TTC549 (cell line): ENCODE measurements around the gene SLC39A13.

Experiments used
- FAIRE-seq: peaks from 2 replicates; lab custom pipeline; 2012; peaks lifted over from hg19 to GRCh38; lab: Jason Lieb, UNC

The SLC39A13 gene

DNA sequence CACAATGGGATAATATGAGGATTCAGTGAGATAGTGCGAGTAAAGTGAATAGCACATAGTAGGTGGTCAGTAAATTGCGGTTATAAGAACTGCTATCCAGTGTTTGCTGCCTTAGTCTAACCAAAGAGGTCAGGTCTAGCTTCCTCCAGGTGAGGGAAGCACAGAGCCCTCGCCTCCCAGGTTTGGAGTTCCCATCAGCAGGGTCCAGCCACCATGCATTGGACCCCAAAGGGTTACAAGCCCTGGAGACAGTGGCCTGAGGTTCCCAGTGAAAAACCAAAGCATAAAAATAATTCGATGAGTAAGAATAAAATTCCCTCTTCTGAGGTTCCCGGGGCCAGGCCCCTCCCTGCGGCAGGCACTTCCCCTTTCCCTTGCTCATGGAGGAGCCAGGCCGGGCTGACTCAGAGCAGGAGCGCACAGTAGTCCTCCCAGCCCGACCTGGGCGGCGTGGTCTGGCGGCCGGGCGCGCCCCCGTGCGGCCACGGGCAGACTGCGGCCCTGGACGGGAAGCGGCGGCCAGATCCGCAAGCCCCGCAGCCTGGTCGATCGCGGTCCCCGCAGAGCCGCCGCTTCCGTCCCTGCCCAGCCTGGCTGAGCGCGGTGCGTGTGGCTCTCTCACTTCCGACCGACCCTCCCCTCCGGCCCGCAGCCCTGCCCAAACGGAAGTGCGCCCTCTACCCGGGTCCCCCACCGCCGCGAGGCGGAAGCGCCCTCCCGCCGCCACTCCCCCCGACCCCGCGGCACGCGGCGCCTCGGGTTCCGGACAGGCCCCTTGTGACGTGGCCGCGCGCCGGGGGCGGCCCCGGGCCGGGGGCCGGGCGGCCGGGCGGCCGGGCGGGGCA is at the start of gene SLC39A13:
SLC39A13 (plus strand) TSS at position 845 of the 845 bp plus-strand sequence. CDS start 1,505 bp downstream, outside the sequence.
- FAIRE-seq, result no peak

DNA sequence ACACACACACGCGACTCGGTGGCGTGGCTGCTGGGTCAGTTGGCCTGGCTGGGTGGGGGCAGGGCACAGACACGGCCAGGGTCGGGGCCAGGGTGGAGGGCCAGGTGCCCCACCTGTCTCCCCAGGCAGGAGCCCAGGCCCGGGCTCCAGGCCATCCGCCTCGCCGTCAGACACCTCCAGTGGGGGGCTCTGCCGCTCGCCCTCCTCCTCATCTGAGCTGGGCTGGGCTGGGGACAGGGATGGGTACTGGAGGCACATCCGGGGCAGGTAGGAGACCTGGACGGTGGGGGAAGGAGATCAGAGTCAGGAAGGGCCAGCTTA is 49.7 kb upstream of the SLC39A13 start:
- no peak for FAIRE-seq

DNA sequence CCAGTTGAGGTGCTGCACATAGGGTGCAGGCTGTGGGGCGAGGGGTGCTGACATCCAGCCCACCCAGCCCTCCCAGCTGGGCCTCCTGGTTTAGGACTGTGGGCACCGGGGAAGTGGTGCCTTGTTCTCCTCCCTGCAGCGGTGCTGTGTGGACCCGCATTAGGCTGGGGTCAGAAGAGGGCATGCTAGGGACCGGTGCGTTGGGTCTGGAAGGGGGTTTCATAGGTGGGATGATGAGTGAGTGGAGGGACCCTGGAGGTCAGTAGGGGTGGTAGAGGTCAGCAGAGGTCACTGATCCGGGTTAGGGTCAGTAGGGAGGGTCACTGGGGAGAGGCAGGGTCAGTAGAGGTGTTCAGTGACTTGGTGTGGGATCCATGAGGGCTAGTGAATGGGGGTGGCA is 49.2 kb upstream of the SLC39A13 start:
- no peak for FAIRE-seq

DNA sequence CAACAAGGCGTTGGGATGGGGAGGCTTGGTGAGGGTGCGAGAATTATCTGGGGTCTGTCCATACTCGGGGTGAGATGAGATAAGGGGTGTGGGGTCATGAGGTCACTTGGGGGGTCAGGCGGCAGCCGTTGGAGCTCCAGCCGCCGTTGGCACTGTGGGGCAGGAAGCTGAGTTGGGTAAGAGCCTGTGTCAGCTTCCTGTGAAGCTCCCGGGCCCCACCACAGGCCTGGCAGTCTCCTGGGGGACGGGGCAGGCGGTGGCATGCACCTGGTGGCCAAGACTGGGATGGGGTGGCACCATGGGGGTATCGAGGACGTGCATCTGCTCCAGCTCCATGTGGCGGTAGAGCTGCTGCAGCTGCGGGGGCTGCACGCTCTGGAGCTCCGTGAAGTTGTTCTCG is 48.8 kb upstream of the SLC39A13 start:
- FAIRE-seq, result no peak

DNA sequence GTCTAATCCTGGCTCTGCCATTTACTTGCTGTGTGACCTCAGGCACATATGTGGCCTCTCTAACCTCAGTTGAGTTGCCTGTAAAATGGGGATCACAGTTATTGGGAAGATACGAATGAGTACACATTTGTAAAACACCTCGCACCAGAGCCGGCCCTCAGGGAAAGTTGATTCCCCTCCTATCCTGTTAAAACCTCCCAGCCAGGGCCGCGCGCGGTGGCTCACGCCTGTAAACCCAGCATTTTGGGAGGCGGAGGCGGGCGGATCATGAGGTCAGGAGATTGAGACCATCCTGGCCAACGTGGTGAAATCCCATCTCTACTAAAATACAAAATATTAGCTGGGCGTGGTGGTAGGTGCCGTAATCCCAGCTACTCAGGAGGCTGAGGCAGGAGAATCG is 48.0 kb upstream of the SLC39A13 start:
- no peak for FAIRE-seq

DNA sequence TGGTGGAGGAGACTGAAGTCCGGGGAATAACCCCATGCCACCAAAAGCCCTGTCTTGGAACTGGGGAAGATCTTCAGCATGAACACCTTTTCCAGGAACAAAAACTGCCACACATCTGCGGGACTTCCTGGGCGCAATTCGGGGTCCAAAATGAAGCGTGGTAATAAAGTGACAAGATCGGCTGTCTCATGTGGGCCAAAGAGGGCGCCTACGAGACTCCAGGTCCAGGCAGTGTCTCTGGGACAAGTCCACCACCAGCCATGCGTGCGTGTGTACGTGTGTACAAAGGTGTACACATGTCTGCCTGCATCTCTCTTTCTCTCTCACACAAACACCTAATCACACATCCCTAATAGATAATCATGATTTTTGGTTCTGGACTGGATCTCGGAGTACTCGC is 47.0 kb upstream of the SLC39A13 start:
- FAIRE-seq, result no peak

DNA sequence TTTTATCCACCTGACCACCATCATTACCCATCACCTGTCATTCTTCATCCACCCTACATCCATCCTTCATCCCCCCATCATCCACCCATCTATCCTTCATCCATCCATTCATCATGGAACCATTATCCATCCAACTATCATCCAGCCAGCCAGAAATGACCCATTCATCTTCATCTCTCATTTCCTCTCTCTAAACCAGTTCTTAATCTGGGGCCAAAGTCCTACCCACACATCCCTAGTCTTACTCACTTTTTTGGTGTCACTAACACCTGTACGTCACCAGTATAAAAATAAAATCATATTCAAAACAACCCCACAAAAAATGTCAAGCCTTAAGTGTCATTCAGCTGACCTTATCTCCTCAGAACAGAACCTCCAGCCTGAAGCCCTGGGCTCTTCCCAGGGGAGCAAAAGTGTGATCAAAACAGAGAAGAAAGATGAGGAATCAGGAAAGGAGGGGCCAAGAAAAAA is 42.3 kb upstream of the SLC39A13 start:
- no peak for FAIRE-seq

DNA sequence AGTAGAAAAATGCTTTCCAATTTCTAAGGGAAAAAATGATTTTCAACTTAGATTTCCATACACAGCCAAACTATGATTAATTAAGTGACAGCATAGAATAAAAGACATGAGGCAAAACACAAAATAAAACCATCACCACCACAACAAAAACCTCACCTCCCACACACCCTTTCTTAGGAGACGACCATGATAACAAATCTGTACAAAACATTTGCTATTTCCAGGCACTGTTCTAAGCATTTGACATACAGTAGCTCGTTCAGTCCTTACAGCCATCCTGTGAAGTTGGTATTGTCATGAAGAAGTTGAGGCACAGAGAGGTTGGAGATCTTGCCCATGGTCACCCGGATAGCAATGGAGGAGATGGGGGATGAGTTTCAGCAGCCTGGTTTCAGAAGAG is 38.7 kb upstream of the SLC39A13 start:
- FAIRE-seq, result no peak

DNA sequence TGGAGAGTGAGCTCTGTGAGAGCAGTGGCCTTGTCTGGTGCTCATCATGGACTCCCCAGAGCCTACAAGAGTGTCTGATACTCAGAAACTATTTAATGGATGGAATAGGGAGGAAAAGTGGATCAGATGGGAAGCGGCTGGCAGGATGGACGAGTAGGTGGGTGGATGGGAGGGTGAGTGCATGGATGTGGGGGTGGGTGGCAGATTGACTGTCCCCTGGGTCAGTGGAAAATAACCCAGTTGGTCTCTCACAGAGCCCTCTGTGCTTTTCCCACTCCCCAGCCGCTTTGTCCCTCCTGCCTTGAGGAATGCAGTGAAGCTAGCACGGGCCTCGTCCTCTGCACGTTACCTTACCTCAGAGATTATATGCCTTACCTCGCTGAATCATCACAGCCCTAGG is 36.0 kb upstream of the SLC39A13 start:
- no peak for FAIRE-seq

DNA sequence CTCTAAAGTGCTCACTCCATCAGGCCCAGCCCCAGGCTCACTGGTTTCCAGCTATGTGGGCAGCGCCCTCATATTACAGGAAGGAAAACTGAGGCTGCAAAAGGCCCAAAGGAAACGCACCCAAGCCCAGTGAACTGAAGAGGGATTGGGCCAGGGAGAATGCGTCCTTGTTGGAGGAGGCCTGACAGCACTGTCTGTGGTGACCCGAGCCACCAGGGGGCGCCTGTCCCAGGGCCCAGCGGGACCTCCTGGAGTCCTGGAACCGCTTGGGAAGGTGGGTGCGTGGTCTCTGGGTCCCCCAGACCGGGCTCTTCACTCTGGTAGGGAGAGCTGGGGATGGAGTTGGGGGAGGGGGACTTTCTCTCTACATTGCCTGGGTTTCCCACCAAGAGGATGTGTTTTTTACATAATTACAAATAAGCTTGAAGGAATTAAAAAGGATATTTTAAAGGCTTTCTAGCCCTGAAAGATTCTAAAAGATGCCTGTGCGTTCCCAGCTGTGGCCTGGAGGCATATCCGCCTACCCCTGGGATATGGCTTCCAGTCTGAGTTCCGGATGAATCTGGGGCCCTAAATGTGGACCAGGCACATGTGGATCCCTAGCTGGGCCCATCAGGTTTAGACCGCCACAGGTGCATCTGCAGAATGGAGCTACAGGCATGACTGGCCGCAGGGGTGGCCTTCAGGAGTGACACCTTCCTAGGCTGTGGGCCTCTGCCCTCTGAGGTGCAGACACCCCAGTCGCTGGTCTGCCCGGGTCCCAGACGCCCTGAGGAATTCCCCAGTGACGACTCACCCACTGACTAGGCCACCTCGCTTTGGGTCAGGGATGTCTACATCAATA is 34.3 kb upstream of the SLC39A13 start:
- FAIRE-seq, result no peak

DNA sequence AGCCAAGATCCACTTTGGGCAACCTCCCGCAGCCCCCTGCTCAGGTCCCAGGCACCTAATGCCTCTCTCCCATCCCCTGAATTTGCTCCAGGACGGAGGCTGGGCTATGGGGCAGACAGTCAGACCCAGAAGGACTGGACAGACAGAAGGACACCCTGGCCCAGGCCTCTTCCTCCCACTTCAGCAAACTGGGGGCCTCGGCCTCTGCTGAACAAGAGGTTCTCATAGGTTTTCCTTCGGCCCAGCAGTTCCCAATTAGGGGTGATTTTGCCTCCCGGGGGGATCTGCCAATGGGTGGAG is 33.7 kb upstream of the SLC39A13 start:
- no peak for FAIRE-seq

DNA sequence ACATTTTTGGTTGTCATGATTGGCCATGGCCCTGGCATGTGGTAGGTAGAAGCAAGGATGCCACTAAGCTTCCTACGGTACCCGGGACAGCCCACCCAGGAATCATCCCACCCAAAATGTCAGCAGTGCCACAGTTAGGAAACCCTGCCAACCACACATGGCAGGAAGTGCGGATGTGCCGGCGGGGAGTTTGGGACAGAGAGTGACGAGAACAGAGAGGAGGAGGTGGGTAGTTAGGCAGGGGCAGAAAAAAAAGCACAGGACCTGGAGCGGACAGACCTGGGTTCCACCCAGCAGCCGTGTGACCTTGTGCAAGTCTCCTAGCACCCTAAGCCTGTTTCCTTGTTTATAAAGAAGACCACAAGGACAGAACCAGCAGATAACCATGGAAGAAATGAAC is 33.4 kb upstream of the SLC39A13 start:
- no peak for FAIRE-seq

DNA sequence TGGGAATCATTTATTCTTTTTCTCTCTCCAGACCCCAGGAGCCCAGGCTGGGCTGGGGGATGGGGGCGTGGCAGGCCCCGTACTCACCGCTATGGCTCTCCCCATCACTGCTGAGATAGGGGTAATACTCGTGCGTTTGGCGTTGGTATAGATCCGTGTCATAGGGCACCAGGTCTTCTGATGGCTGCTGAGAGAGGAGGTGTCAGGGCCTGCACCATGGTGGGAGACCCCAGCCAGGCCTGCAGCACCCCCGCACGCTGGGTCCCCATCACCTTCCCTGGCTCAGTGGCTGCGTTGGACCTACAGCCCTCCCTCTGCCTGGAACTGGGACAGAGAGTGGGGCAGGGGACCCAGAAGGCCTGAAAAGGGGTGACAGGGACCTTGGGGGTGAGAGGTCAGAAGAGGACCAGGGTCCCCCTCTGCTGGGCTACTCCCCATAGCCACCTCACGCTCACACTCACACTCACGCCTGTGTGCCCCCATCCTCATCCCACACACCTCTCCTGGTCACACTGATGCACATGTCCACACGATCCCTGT is 32.8 kb upstream of the SLC39A13 start:
- no peak for FAIRE-seq

DNA sequence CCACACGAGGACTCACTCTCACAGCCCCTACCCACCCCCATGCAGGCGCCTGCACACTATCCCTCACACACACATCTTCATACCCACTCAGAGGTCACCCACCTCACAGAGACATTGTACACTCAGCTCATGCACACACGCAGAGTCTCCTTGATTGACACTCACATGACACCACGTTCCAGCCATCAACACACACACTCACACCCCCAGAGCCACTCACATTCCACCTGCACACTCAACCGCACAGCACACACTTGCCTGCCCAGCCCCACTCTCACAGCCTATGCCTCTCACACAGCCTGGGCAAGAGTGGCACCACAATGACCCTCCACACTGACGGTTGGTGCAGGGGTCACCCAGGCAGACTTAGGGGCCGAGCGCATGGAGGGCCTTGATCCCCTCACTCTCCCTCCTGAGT is 32.3 kb upstream of the SLC39A13 start:
- FAIRE-seq, result no peak

DNA sequence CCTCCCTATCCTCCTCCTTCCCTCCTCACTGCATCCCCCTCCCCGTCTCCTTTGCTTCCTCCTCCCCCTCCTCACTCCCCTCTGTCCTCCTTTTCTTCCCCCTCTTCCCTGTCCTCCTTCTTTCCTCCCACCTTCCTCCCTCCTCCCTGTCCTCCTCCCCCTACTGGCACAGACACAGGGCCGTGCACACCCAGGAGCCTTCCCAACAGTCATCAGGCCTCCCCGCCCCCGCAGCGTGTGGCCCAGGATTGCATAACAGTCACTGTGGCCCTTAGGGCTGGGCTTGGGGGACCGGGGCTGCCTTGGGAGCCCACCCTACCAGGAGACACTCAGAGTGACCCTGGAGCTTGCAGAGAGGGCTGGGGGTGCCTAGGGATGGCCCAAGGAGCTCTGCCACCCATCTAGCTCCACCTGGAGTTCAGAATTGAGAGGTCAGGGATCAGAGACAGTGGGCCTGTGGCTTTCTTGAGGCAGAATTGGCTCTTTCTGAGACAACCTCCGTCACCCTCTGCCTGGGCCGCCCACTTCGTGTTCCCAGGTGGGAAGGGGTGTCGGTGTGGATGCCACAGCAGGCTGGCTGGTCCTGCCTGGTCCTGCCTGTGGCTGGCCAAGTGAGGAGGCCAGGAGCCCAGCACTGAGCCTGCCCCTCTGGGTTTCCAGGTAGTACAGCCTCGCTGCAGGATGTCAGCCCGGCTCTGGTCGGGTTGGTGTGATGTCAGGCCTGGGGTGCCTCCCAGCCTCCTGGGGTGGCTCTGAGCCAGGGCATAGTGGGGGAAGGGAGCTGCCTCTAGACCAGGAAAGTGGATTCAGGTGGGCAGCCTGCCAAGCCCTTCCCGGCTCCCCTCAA is 31.6 kb upstream of the SLC39A13 start:
- FAIRE-seq, result no peak

DNA sequence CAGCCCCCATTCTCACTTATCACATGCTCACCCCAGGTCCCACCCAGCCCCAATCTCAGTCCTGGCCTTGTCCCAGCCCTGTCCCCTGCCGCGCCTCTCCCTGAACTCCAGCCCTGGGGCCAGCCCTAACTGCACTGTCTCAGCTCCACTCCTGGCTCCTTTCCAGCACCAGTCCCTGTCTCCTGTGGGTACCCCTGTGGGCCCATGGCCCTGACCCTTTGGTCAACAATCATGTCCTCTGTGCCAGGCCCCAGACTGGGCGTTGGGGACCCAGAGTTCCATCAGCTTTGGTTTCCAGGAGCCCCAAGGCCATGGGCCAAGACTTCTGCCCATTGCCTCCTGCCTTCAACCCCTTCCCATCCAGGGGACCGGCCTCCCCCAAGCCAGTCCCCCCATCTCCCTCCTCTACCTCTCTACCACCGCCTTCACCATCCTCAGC is 30.8 kb upstream of the SLC39A13 start:
- FAIRE-seq, result no peak

DNA sequence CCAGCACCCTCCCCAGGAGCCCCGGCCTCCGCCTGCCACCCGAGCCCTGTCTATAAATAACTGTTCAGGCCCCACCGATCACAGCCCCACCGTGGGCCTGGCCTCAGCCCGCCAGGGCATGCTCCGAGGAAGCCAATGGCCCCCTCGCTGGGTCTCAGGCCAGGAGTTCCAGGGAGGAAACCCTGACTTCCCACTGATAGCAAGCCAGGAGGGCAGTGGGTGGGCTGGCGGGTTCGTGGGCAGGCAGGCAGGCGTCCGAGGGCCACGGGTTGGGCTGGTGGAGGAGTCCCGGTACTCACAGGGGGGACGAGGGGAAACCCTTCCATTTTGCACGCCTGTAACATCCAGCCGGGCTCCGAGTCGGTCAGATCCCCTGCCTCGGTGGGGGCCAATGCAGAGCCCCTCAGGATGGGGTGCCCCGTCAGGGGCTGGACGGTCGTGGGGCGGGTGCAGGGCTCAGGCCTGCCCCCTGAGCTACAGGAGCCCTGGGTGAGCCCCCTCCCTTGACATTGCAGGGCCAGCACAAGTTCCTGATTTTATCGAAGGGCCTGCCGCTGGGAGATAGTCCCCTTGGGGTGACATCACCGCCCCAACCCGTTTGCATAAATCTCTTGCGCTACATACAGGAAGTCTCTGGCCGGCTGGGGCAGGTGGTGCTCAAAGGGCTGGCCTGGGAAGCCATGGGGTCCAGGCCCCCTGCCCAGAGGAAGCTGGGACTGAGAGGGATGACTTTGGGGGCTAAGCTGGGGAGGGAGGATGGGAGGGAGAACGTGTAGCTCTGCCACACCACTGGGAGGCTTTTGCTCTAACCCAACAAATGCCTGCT is 30.2 kb upstream of the SLC39A13 start, which contains the start of gene SPI1:
SPI1 (minus strand) TSS at position 538 of the 826 bp plus-strand sequence; CDS start at position 344, 194 bp downstream.
- FAIRE-seq, result no peak

DNA sequence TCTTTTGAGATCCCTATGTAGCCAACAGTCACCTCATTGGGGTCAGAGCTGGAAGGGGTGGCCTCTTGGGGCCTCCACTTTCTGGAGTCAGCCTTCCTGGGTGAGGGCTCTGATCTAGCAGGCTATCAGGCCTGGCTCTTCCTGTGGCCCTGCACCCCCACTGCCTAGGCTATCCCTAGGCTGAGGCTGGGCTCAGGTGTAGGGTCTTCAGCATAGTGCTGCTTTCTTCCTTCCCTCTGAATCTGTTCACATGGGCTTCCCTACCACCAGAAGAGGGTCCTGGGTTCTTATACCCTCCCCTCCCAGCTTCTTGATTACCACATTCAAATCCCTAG is 29.6 kb upstream of the SLC39A13 start:
- no peak for FAIRE-seq

DNA sequence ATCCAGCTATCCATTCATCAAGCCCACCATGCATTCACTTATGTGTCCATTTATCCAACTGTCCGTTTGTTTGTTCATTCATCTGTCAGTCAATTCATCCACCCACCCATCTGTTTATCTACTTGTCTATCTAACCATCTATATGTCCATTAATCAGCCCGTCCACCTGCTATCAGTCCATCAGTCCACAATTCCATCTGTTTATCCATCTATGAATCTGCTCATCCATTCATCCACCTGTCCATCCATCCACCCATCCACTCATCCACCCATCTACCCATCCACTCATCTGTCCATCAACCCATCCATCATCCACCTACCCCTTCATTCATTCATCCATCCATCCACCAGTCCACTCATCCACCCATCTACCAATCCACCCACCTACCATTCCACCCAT is 29.1 kb upstream of the SLC39A13 start:
- FAIRE-seq, result no peak

DNA sequence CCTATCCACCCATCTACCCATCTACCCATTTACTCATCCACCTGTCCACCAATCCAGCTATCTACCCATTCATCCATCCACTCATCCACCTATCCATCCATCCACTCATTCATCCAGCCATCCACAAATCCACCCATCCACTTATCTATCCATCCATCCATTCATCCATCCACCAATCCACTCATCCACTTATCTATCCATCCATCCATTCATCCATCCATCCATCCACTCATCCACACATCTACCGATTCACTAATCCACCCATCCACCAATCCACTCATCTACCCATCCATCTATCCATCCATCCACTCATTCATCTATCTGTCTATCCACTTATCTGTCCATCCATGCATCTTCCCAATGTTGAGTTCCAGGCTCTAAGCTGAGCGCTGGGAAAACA is 28.3 kb upstream of the SLC39A13 start:
- FAIRE-seq, result no peak

DNA sequence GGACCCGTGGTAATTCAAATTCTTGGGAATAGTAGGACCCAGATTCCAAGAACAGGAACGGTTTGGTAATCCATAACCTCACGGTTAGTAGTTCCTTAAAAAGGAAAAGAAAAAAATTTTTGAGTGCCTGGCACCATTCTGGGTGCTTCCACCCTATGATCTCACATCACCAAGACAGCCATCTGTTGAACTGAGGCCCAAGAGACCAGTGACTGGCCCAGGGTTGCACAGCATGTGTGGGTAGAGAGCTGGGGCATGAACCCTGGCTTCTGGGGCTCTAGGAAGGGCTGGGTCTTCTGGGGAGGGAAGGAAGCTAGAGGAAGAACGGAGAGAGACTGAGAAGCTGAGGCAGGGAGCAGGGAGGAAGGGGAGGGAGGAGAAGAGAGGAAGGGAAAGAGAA is 25.3 kb upstream of the SLC39A13 start:
- no peak for FAIRE-seq

DNA sequence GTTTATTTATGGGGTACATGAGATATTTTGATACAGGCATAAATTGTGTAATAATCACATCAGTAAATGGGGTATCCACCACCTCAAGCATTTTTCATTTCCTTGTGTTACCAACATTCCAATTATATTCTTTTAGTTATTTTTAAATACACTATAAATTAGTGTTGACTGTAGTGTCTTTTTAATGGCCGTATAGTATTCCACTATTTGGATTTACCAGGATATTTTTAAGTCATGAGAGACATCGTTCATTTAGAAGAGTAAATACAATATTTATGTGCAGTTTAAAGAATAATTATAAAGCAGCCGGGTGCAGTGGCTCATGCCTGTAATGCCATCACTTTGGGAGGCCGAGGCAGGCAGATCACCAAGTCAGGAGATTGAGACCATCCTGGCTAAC is 23.9 kb upstream of the SLC39A13 start:
- no peak for FAIRE-seq
